K562 (cell line): ENCODE measurements around the gene CEP250. TPM values are rescaled to one million over a fixed set of nuclear protein-coding genes. Genes with fewer than 3 reads are reported as not detected.
"Not testable (repeated sequence)": the region's sequence is repeated elsewhere in the genome, so short reads cannot be mapped to it uniquely, and the experiment has no call there.

ENCODE experiments used
- ATAC-seq: fragments of 200-7000 bp; cut with Tn5 transposase; 3 replicates; pipeline ENCODE4 v1.9.1; 2020; ENCODE audit warnings: moderate library complexity
- BruUV-seq: library from RNA; stranded (reverse); fragments of 400-500 nt; replicated peaks from 2 replicates; lab custom pipeline; 2021; lab: Mats Ljungman, UMichigan
- CTCF ChIA-PET: fragments of 300-600 bp; formaldehyde crosslinking; extraction: SDS; loops from one replicate; lab custom pipeline; 2021; ENCODE audit warnings: low intra/inter-chr PET ratio; lab: Yijun Ruan, JAX
- POLR2A ChIA-PET: fragments of 300-600, 350-650 bp; sonication (Branson Sonifier 250); formaldehyde crosslinking; extraction: SDS; loops from one replicate; lab custom pipeline; 2021; ENCODE audit warnings: antibody characterized with exemption, inconsistent platforms; lab: Yijun Ruan, JAX
- DNase-seq, 4 experiments: peaks; one replicate each; pipeline versions ENCODE4 v3.0.0 to v3.0.0-alpha.2; 2011 to 2018; ENCODE audit warnings: low spot score in 3 of 4, mixed read lengths in 3 of 4; ENCODE audit errors: extremely low read depth in 1 of 4
- FAIRE-seq: peaks from 2 replicates; lab custom pipeline; 2011; peaks lifted over from hg19 to GRCh38; lab: Jason Lieb, UNC
- H2AFZ ChIP-seq: 2 replicates; pipeline ENCODE4 v1.6.0; 2011; ENCODE audit warnings: low read depth, low read length, control low read depth, inconsistent platforms
- H3K27ac ChIP-seq: fragments of 200-600 bp; 3 replicates; pipeline ENCODE4 v1.8.0; 2011; ENCODE audit warnings: low read depth, mild to moderate bottlenecking, control low read depth, inconsistent platforms, low read length, moderate library complexity, mixed read lengths; ENCODE audit errors: extremely low read depth
- H3K27me3 ChIP-seq, 2 experiments: fragments of 300-600 bp in 1 of 2; 2 replicates in 1 of 2; 3 replicates in 1 of 2; pipeline versions ENCODE4 v1.6.0 to v1.8.0; 2011; ENCODE audit warnings: inconsistent platforms in 2 of 2, low read length in 2 of 2, mild to moderate bottlenecking in 1 of 2, mixed read lengths in 1 of 2, moderate library complexity in 1 of 2; ENCODE audit not compliant: control insufficient read depth in 2 of 2, insufficient read depth in 2 of 2
- H3K36me3 ChIP-seq: fragments of 300-600 bp; 3 replicates; pipeline ENCODE4 v1.8.0; 2011; ENCODE audit warnings: mild to moderate bottlenecking, low read length, inconsistent platforms; ENCODE audit not compliant: control insufficient read depth, insufficient read depth
- H3K4me1 ChIP-seq, 2 experiments: fragments of 200-600 bp in 1 of 2; replicated peaks in 1 of 2; 2 replicates in 1 of 2; 3 replicates in 1 of 2; pipeline versions ENCODE4 v1.5.1 to v1.8.0; 2011; ENCODE audit warnings: inconsistent platforms in 2 of 2, low read length in 2 of 2, mild to moderate bottlenecking in 1 of 2, mixed read lengths in 1 of 2, moderate library complexity in 1 of 2; ENCODE audit not compliant: control insufficient read depth in 2 of 2, insufficient read depth in 2 of 2
- H3K4me2 ChIP-seq: 2 replicates; pipeline ENCODE4 v1.6.1; 2011; ENCODE audit warnings: low read length, control low read depth, inconsistent platforms, mixed read lengths; ENCODE audit not compliant: insufficient read depth
- H3K4me3 ChIP-seq: fragments of 200-600 bp; sonication (generic), shearing (Covaris generic); 2 replicates; pipeline ENCODE4 v1.5.1; 2016; ENCODE audit warnings: control low read depth, inconsistent platforms
- H3K79me2 ChIP-seq: fragments of 200-600 bp; 3 replicates; pipeline ENCODE4 v1.8.0; 2011; ENCODE audit warnings: low read length, inconsistent platforms; ENCODE audit not compliant: control insufficient read depth, insufficient read depth
- H3K9ac ChIP-seq, 2 experiments: 2 replicates each; pipeline versions ENCODE4 v1.6.0 to v1.6.1; 2011; ENCODE audit warnings: low read depth in 2 of 2, low read length in 2 of 2, control low read depth in 1 of 2, inconsistent platforms in 1 of 2, mild to moderate bottlenecking in 1 of 2, mixed read lengths in 1 of 2; ENCODE audit not compliant: insufficient read depth in 1 of 2
- H3K9me1 ChIP-seq: one replicate; pipeline ENCODE4 v1.6.0; 2011; ENCODE audit warnings: inconsistent platforms, mild to moderate bottlenecking, low read length, moderate library complexity; ENCODE audit not compliant: control insufficient read depth, insufficient read depth
- H3K9me3 ChIP-seq: replicated peaks from 2 replicates; pipeline ENCODE4 v1.5.1; 2011; ENCODE audit warnings: low read depth, low read length, inconsistent platforms; ENCODE audit not compliant: control insufficient read depth, insufficient read depth
- H4K20me1 ChIP-seq: replicated peaks from 2 replicates; pipeline ENCODE4 v1.6.1; 2011; ENCODE audit warnings: low read length, inconsistent platforms, mixed read lengths; ENCODE audit not compliant: control insufficient read depth, insufficient read depth
- CEBPB ChIP-seq: fragments of 450-650 bp; IDR thresholded peaks from 2 replicates; pipeline ENCODE4 v1.6.1; 2016; ENCODE audit warnings: missing genetic modification characterization, missing compliant biosample characterization
- CEBPG ChIP-seq, 3 experiments: fragments of 200-800 bp in 1 of 3; sonication (Bioruptor generic) in 1 of 3; sonication (generic) in 1 of 3; formaldehyde crosslinking in 1 of 3; IDR thresholded peaks in 2 of 3; conservative IDR thresholded peaks in 1 of 3; 2 replicates each; pipeline versions ENCODE4 v1.6.1 to v1.8.0; 2016 to 2022; ENCODE audit warnings: missing compliant biosample characterization in 2 of 3, missing genetic modification characterization in 2 of 3, mild to moderate bottlenecking in 1 of 3, missing genetic modification reagents in 1 of 3
- IRF2 ChIP-seq: sonication (generic); formaldehyde crosslinking; IDR thresholded peaks from 2 replicates; pipeline ENCODE4 v1.8.1; 2022; ENCODE audit warnings: mild to moderate bottlenecking, missing genetic modification reagents
- IRF9 ChIP-seq: fragments of 450-650 bp; IDR thresholded peaks from 2 replicates; pipeline ENCODE4 v1.6.1; 2016; ENCODE audit warnings: missing biosample characterization, missing genetic modification characterization
- MYBL2 ChIP-seq, 2 experiments: fragments of 450-650 bp in 1 of 2; sonication (generic) in 1 of 2; formaldehyde crosslinking in 1 of 2; IDR thresholded peaks; 2 replicates each; pipeline versions ENCODE4 v1.6.1 to v1.8.1; 2017 to 2022; ENCODE audit warnings: borderline replicate concordance in 1 of 2, inconsistent platforms in 1 of 2, low read depth in 1 of 2, mild to moderate bottlenecking in 1 of 2, missing genetic modification reagents in 1 of 2, moderate library complexity in 1 of 2
- NFYB ChIP-seq: IDR thresholded peaks from 2 replicates; pipeline ENCODE4 v1.6.1; 2011; ENCODE audit warnings: mild to moderate bottlenecking, moderate library complexity; ENCODE audit not compliant: insufficient read length; ENCODE audit errors: extremely low read depth
- SMARCB1 ChIP-seq: IDR thresholded peaks from 2 replicates; pipeline ENCODE4 v1.6.1; 2011; ENCODE audit warnings: improper control_type of control experiment, low read depth; ENCODE audit not compliant: insufficient read length
- WGBS: fragments of 100-300 bp; shearing (Covaris generic); methylation state at CpG from one replicate; pipeline ENCODE4 v1.1.6; 2016; ENCODE audit warnings: low coverage, mixed read lengths; ENCODE audit not compliant: insufficient coverage; ENCODE audit errors: missing lambda C conversion rate; 5-methylcytosine and 5-hydroxymethylcytosine counted together
- in situ Hi-C: fragments of 300-500 bp; cut with MboI; formaldehyde crosslinking; loops from 4 replicates; pipeline ENCODE4 v1.15.0; 2018; ENCODE audit warnings: inconsistent platforms, mixed read lengths
- intact Hi-C: fragments of 100-400 bp; cut with micrococcal nuclease; formaldehyde crosslinking; loops from 2 replicates; pipeline ENCODE4 v1.14.2; 2022
- polyA plus RNA-seq, 8 experiments: library from polyadenylated mRNA; depleted of rRNA in 4 of 8; stranded (reverse) in 5 of 8; unstranded in 3 of 8; fragments of >200 nt; fragmentation: Nextera tagmentation in 2 of 8; fragmentation: Illumina TruSeq in 1 of 8; extraction: Ambion mirVana in 2 of 8; extraction: Trizol in 1 of 8; gene quantifications; 2 replicates each; pipeline versions ENCODE4 v1.2.1 to v1.2.3, GENCODE V29; 2011 to 2014; ENCODE audit warnings: inconsistent platforms in 1 of 8, missing spikeins in 1 of 8
- total RNA-seq, 7 experiments: library from RNA; depleted of rRNA in 6 of 7; stranded (reverse); fragments of >200 nt in 6 of 7; fragmentation: Illumina TruSeq in 2 of 7; extraction: Trizol in 2 of 7; gene quantifications; 2 replicates each; pipeline versions ENCODE4 v1.2.1 to v1.2.3, GENCODE V29; 2011 to 2021; ENCODE audit warnings: low replicate concordance in 1 of 7
- TF ChIP-seq, protein P1 (sequence below): fragments of 250-450 bp; sonication (Bioruptor Pico); IDR thresholded peaks from 2 replicates; pipeline ENCODE4 v1.8.0; 2022; ENCODE audit warnings: moderate library complexity, mild to moderate bottlenecking, inconsistent platforms

The CEP250 gene
- total and polyA plus RNA-seq, 9 of the 15 experiments (the other 6 are each of a cell fraction or from before 2014, with no cell fraction given), result 2.5 to 41.9 (median 20.5) TPM

DNA sequence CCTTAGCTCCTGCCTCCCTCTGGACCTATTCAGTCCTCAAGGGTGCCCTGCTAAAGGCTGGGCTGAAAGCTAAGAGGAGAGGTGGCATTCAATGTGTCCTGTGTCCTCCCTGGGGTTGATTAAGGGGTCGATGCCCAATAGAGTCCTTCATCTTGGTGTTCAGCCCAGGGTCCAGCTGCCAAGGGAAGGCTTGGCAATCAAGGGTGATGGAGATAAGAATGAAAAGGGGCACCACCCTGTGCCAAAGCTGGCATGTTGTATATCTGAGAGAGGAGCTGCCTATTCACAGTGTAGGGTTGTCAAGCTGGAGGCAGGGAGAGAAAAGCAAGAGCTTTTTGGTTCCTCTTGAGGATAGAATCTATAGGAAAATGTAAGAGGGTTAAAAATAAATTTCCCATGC is 61.7 kb downstream of the CEP250 start (continued):
- TF ChIP-seq IRF2 (no peak), MYBL2 (IDR thresholded peaks at IDR 0.05; ENCODE audit: low read depth) (no peak), MYBL2 (CRISPR knock-in tag; IDR thresholded peaks at IDR 0.05; ENCODE audit: borderline replicate concordance) (no peak), SMARCB1 (no peak)

DNA sequence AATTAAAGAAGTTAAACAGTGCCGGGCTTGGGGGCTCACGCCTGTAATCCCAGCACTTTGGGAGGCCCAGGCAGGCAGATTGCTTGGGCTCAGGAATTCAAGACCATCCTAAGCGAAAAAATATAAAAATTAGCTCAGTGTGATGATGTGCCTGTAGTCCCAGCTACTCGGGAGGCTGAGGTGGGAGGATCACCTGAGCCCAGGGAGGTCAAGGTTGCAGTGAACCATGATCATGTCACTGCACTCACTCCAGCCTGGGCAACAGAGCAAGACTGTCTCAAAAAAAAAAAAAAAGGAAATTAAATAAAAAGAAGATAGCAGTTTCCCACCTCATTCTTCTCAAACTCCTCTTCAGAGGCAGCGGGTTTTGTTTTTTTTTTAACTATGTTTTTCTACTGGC is 62.4 kb downstream of the CEP250 start:
- H3K9me3 ChIP-seq, H3K27ac ChIP-seq, H3K4me3 ChIP-seq, CTCF ChIA-PET, FAIRE-seq, H3K4me2 ChIP-seq, in situ Hi-C loops, intact Hi-C loops, BruUV-seq, H3K79me2 ChIP-seq, DNase-seq, H4K20me1 ChIP-seq, H3K9me1 ChIP-seq, H2AFZ ChIP-seq, H3K9ac ChIP-seq, H3K27me3 ChIP-seq, ATAC-seq, H3K36me3 ChIP-seq: not testable (repeated sequence)
- POLR2A ChIA-PET, result interaction anchor here (1.2 to 1.6 kb wide), 2 partner anchors 9 to 11 kb away, joined by 4 to 5 read pairs; no protein-coding TSS in a partner anchor
- peaks cover 11 to 16% of the 10 kb centered on the region in 2 experiments; a peak in 3 of 5 replicates for H3K4me1 ChIP-seq
- 40% methylated on average over 5 of the region's 5 CpGs for WGBS

GRCh38 chr20:35518955-35519354 is 63.6 kb downstream of the CEP250 start:
- Histone ChIP-seq H3K9me1 (no peaks in the 10 kb centered on the region), H3K27me3 (no peaks in the 10 kb centered on the region), H3K9me3 (no peaks in the 10 kb centered on the region), H3K4me1 (peaks cover 9 to 13% of the 10 kb centered on the region in 2 experiments; a peak in 3 of 5 replicates), H2AFZ (no peak overlapping the region), H4K20me1 (no peaks in the 10 kb centered on the region; the same call in 1 of the 2 replicates), H3K9ac (no peak overlapping the region), H3K79me2 (no peaks in the 10 kb centered on the region), H3K4me2 (no peak overlapping the region), H3K4me3 (no peak overlapping the region), H3K27ac (no peak overlapping the region), H3K36me3 (0 out of 3 replicates have a peak, but pooled peaks cover 2% of the 10 kb centered on the region)
- FAIRE-seq (no peak), DNase-seq (no peak), ATAC-seq (no peak)
- CTCF ChIA-PET, result no interaction called here
- in situ Hi-C loops (no loop called here), intact Hi-C loops (no loop called here)
- no TSS peak for BruUV-seq
- WGBS, result 68% methylated on average over 9 of the region's 9 CpGs
- POLR2A ChIA-PET, result no interaction called here
- TF ChIP-seq CEBPG (CRISPR knock-in tag; IDR thresholded peaks at IDR 0.05) (no peak), CEBPG (tag; conservative IDR thresholded peaks at IDR 0.05 in 1 of 2, IDR thresholded peaks at IDR 0.05 in 1 of 2) (peak in 1 of 2 experiments; percentile 57; a peak in 1 of 4 replicates), NFYB (no peak), IRF9 (tag) (no peak), CEBPB (tag) (peak; percentile 71)
- TF ChIP-seq, protein P1, sequence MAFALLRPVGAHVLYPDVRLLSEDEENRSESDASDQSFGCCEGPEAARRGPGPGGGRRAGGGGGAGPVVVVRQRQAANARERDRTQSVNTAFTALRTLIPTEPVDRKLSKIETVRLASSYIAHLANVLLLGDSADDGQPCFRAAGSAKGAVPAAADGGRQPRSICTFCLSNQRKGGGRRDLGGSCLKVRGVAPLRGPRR (CRISPR knock-in tag), result no peak
